HCT116 (cell line): Measurements from ENCODE around the gene NCKAP5. TPM values are rescaled to one million over a fixed set of nuclear protein-coding genes. Genes with fewer than 3 reads are reported as not detected.

Experiments
- ATAC-seq: fragments of 200-7000 bp; cut with Tn5 transposase; 2 replicates; pipeline ENCODE4 v1.9.1; 2020; ENCODE audit warnings: mild to moderate bottlenecking, moderate library complexity
- BruUV-seq: library from RNA; stranded (reverse); fragments of 400-500 nt; replicated peaks from 2 replicates; lab custom pipeline; 2021; lab: Mats Ljungman, UMichigan
- CTCF ChIA-PET: fragments of 300-600 bp; sonication (Branson Sonifier 250); formaldehyde crosslinking; loops from one replicate; lab custom pipeline; 2021; ENCODE audit warnings: antibody characterized with exemption; lab: Charles Lee
- POLR2A ChIA-PET: fragments of 300-600, 350-600 bp; sonication (Branson Sonifier 250); formaldehyde crosslinking; loops from one replicate; lab custom pipeline; 2021; ENCODE audit warnings: antibody characterized with exemption; lab: Charles Lee
- RAD21 ChIA-PET, 2 experiments: fragments of 300-600 bp; sonication (Branson Sonifier 250); formaldehyde crosslinking; loops; one replicate each; lab custom pipeline; 2023; ENCODE audit warnings: low total read pairs in 2 of 2; ENCODE audit not compliant: uncharacterized antibody in 2 of 2, unreplicated experiment in 2 of 2, low non-redundant PET in 1 of 2; lab: Charles Lee
- DNase-seq: peaks from one replicate; pipeline ENCODE4 v3.0.0-alpha.2; 2010; ENCODE audit warnings: low read depth, low spot score
- H2AFZ ChIP-seq: fragments of 200-600 bp; shearing (Covaris generic), sonication (generic); 2 replicates; pipeline ENCODE4 v1.6.1; 2017; ENCODE audit warnings: low read depth, mixed run types, mixed read lengths, antibody characterized with exemption, low read length; ENCODE audit not compliant: poor library complexity, severe bottlenecking
- H3K27ac ChIP-seq: 2 replicates; pipeline ENCODE4 v1.5.1; 2012; ENCODE audit warnings: low read depth, low read length
- H3K27me3 ChIP-seq: fragments of 200-600 bp; sonication (generic); 2 replicates; pipeline ENCODE4 v1.6.1; 2016; ENCODE audit warnings: mixed run types, low read length, mixed read lengths; ENCODE audit not compliant: insufficient read depth
- H3K36me3 ChIP-seq, 2 experiments: fragments of 200-500 bp in 1 of 2; fragments of 200-600 bp in 1 of 2; sonication (Bioruptor generic) in 1 of 2; sonication (generic) in 1 of 2; 2 replicates each; pipeline versions ENCODE4 v1.5.1 to v1.6.1; 2014 to 2016; ENCODE audit warnings: low read length in 2 of 2, inconsistent platforms in 1 of 2, mixed read lengths in 1 of 2, mixed run types in 1 of 2; ENCODE audit not compliant: insufficient read depth in 2 of 2, control insufficient read depth in 1 of 2
- H3K4me1 ChIP-seq, 2 experiments: fragments of 200-600 bp in 1 of 2; sonication (generic) in 1 of 2; 2 replicates each; pipeline versions ENCODE4 v1.5.1 to v1.6.1; 2012 to 2017; ENCODE audit warnings: low read length in 2 of 2, inconsistent platforms in 1 of 2, mild to moderate bottlenecking in 1 of 2, mixed read lengths in 1 of 2, mixed run types in 1 of 2, moderate library complexity in 1 of 2; ENCODE audit not compliant: insufficient read depth in 2 of 2, control insufficient read depth in 1 of 2
- H3K4me2 ChIP-seq: fragments of 200-600 bp; sonication (generic); 2 replicates; pipeline ENCODE4 v1.6.1; 2017; ENCODE audit warnings: mixed run types, low read length, mixed read lengths
- H3K4me3 ChIP-seq, 2 experiments: fragments of 200-600 bp in 1 of 2; sonication (generic) in 1 of 2; replicated peaks in 1 of 2; 2 replicates each; pipeline ENCODE4 v1.5.1; 2011 to 2016; ENCODE audit warnings: low read length in 2 of 2, control low read depth in 1 of 2, low read depth in 1 of 2, mild to moderate bottlenecking in 1 of 2, mixed read lengths in 1 of 2, mixed run types in 1 of 2
- H3K79me2 ChIP-seq: fragments of 200-600 bp; sonication (generic); 2 replicates; pipeline ENCODE4 v1.6.1; 2017; ENCODE audit warnings: mild to moderate bottlenecking, mixed run types, low read length, moderate library complexity, mixed read lengths; ENCODE audit not compliant: insufficient read depth
- H3K9ac ChIP-seq: fragments of 200-600 bp; sonication (generic); 2 replicates; pipeline ENCODE4 v1.6.1; 2016; ENCODE audit warnings: low read length, mixed read lengths
- H3K9me2 ChIP-seq: fragments of 200-600 bp; sonication (generic), shearing (Covaris generic); 2 replicates; pipeline ENCODE4 v1.6.1; 2017; ENCODE audit warnings: mixed run types, mild to moderate bottlenecking, moderate library complexity; ENCODE audit not compliant: insufficient read depth
- H3K9me3 ChIP-seq, 2 experiments: fragments of 200-500 bp in 1 of 2; fragments of 200-600 bp in 1 of 2; sonication (Bioruptor generic) in 1 of 2; sonication (generic) in 1 of 2; 2 replicates each; pipeline ENCODE4 v1.6.1; 2014 to 2017; ENCODE audit warnings: low read length in 2 of 2, mixed read lengths in 2 of 2, inconsistent platforms in 1 of 2, low read depth in 1 of 2, mild to moderate bottlenecking in 1 of 2, mixed run types in 1 of 2, moderate library complexity in 1 of 2; ENCODE audit not compliant: control insufficient read depth in 1 of 2, insufficient read depth in 1 of 2
- H4K20me1 ChIP-seq: fragments of 200-600 bp; sonication (generic), shearing (Covaris generic); 2 replicates; pipeline ENCODE4 v1.6.1; 2017; ENCODE audit warnings: mixed run types, mild to moderate bottlenecking, moderate library complexity; ENCODE audit not compliant: insufficient read depth
- CBX3 ChIP-seq: IDR thresholded peaks from 2 replicates; pipeline ENCODE4 v1.6.1; 2012; ENCODE audit warnings: low read depth
- CEBPB ChIP-seq: IDR thresholded peaks from 2 replicates; pipeline ENCODE4 v1.6.1; 2012; ENCODE audit warnings: low read depth
- CTCF ChIP-seq, 3 experiments: fragments of 200-600 bp in 1 of 3; sonication (generic) in 1 of 3; IDR thresholded peaks in 2 of 3; conservative IDR thresholded peaks in 1 of 3; 2 replicates each; pipeline ENCODE4 v1.5.1; 2012 to 2017; ENCODE audit warnings: low read depth in 2 of 3, low read length in 2 of 3, antibody characterized with exemption in 1 of 3, borderline replicate concordance in 1 of 3, control low read depth in 1 of 3, mild to moderate bottlenecking in 1 of 3, mixed read lengths in 1 of 3, mixed run types in 1 of 3, moderate library complexity in 1 of 3; ENCODE audit not compliant: insufficient read depth in 1 of 3
- EGR1 ChIP-seq: IDR thresholded peaks from 2 replicates; pipeline ENCODE4 v1.6.1; 2012; ENCODE audit warnings: low read depth
- ELF1 ChIP-seq: IDR thresholded peaks from 2 replicates; pipeline ENCODE4 v1.6.1; 2012; ENCODE audit warnings: low read depth, borderline replicate concordance
- EZH2 ChIP-seq: fragments of 200-600 bp; sonication (generic); IDR thresholded peaks from 2 replicates; pipeline ENCODE4 v1.6.1; 2017; ENCODE audit warnings: antibody characterized with exemption, mixed run types
- EZH2phosphoT487 ChIP-seq: fragments of 200-600 bp; IDR thresholded peaks from 2 replicates; pipeline ENCODE4 v1.6.1; 2018; ENCODE audit warnings: antibody characterized with exemption, borderline replicate concordance
- FOSL1 ChIP-seq: IDR thresholded peaks from 2 replicates; pipeline ENCODE4 v1.6.1; 2012; ENCODE audit warnings: low read depth
- JUND ChIP-seq: IDR thresholded peaks from 2 replicates; pipeline ENCODE4 v1.6.1; 2012
- POLR2AphosphoS5 ChIP-seq: IDR thresholded peaks from 2 replicates; pipeline ENCODE4 v1.6.1; 2011; ENCODE audit warnings: mild to moderate bottlenecking, low read depth, low read length, moderate library complexity
- RAD21 ChIP-seq: IDR thresholded peaks from 2 replicates; pipeline ENCODE4 v1.6.1; 2012; ENCODE audit warnings: low read depth, mild to moderate bottlenecking
- SIN3A ChIP-seq: IDR thresholded peaks from 2 replicates; pipeline ENCODE4 v1.6.1; 2012; ENCODE audit warnings: low read depth
- SP1 ChIP-seq: IDR thresholded peaks from 2 replicates; pipeline ENCODE4 v1.6.1; 2012; ENCODE audit warnings: low read depth
- TCF7L2 ChIP-seq: IDR thresholded peaks from 2 replicates; pipeline ENCODE4 v1.7.0; 2011; ENCODE audit warnings: borderline replicate concordance, inconsistent platforms; ENCODE audit not compliant: insufficient read depth, insufficient read length; ENCODE audit errors: extremely low read depth
- YY1 ChIP-seq: IDR thresholded peaks from 2 replicates; pipeline ENCODE4 v1.6.1; 2011; ENCODE audit warnings: low read length, low read depth, moderate library complexity, mild to moderate bottlenecking; ENCODE audit not compliant: insufficient replicate concordance; ENCODE audit errors: extremely low read depth
- ZBTB33 ChIP-seq: IDR thresholded peaks from 2 replicates; pipeline ENCODE4 v1.6.1; 2011; ENCODE audit warnings: mild to moderate bottlenecking, low read length, moderate library complexity; ENCODE audit not compliant: insufficient replicate concordance; ENCODE audit errors: extremely low read depth
- ZFX ChIP-seq: fragments of 450-650 bp; IDR thresholded peaks from 2 replicates; pipeline ENCODE4 v1.6.1; 2017
- ZNF274 ChIP-seq: fragments of 200-500 bp; sonication (Bioruptor generic); IDR thresholded peaks from 2 replicates; pipeline ENCODE4 v1.6.1; 2014; ENCODE audit warnings: mild to moderate bottlenecking, low read depth, low read length, inconsistent platforms
- intact Hi-C: fragments of 100-400 bp; cut with micrococcal nuclease; formaldehyde crosslinking; loops from 2 replicates; pipeline ENCODE4 v1.10.0; 2022
- total RNA-seq: library from RNA; stranded (reverse); gene quantifications from one replicate; pipeline ENCODE4 v1.2.1, GENCODE V29; 2021; ENCODE audit not compliant: unreplicated experiment
- TF ChIP-seq, protein P1 (sequence below): IDR thresholded peaks from 2 replicates; pipeline ENCODE4 v1.6.1; 2012

Gene NCKAP5
- total RNA-seq, 1 experiment from 2014 or later = 0.30 TPM

- H3K79me2 ChIP-seq = no peaks in the 10 kb centered on the region
- no peak overlapping the region for H2AFZ ChIP-seq
- no peak overlapping the region for H3K27ac ChIP-seq
- ChIA-PET CTCF (no interaction called here), POLR2A (no interaction called here), RAD21 (no interaction called here)
- no peaks in the 10 kb centered on the region for H3K4me1 ChIP-seq
- DNase-seq (no peak), ATAC-seq (no peak)
- no peaks in the 10 kb centered on the region for H4K20me1 ChIP-seq
- H3K27me3 ChIP-seq = 0 out of 2 replicates have a peak, but pooled peaks cover under 1% of the 10 kb centered on the region
- no peaks in the 10 kb centered on the region for H3K36me3 ChIP-seq
- no peak overlapping the region for H3K4me2 ChIP-seq
- no peaks in the 10 kb centered on the region for H3K9me3 ChIP-seq
- no peaks in the 10 kb centered on the region for H3K9me2 ChIP-seq
- no peak overlapping the region for H3K9ac ChIP-seq
- no TSS peak for BruUV-seq
- TF ChIP-seq CTCF (IDR thresholded peaks at IDR 0.05 in 2 of 3, conservative IDR thresholded peaks at IDR 0.05 in 1 of 3; ENCODE audit: borderline replicate concordance in 1 of 3, insufficient read depth in 1 of 3, low read depth in 2 of 3, low read length in 2 of 3) = no peak
- TF ChIP-seq, protein P1, sequence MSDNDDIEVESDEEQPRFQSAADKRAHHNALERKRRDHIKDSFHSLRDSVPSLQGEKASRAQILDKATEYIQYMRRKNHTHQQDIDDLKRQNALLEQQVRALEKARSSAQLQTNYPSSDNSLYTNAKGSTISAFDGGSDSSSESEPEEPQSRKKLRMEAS = no peak
- no peak for TF ChIP-seq TCF7L2
- no peak for TF ChIP-seq ZFX
- no peak for TF ChIP-seq CEBPB
- TF ChIP-seq CBX3 = no peak
- TF ChIP-seq EGR1 = no peak
- TF ChIP-seq ELF1 = no peak
- no peak for TF ChIP-seq ZBTB33
- no peak for TF ChIP-seq EZH2phosphoT487
- TF ChIP-seq POLR2AphosphoS5 = no peak
- no peak for TF ChIP-seq RAD21
- TF ChIP-seq EZH2 = no peak
- no peak for TF ChIP-seq ZNF274
- no peak for TF ChIP-seq SIN3A
- no peak for TF ChIP-seq SP1
- TF ChIP-seq JUND = no peak
- no peak for TF ChIP-seq YY1
- TF ChIP-seq FOSL1 = no peak
- intact Hi-C loops = no loop called here
- H3K4me3 ChIP-seq = no peak overlapping the region
These were observed 630.6 kb downstream of the NCKAP5 start for GRCh38 chr2:132937629-132938028.
